ENCODE results near the gene NOL4L. TPM values are rescaled to one million over a fixed set of nuclear protein-coding genes. Genes with fewer than 3 reads are reported as not detected.

Gene NOL4L
- total RNA-seq, 1 experiment from 2014 or later, result 40.9 TPM

- no peak overlapping the region for H3K27ac ChIP-seq
- no peaks in the 10 kb centered on the region for H4K20me1 ChIP-seq (ENCODE audit: insufficient read depth)
- no peaks in the 10 kb centered on the region for H3F3A ChIP-seq (ENCODE audit: insufficient read depth, low read depth)
- H3K4me1 ChIP-seq (replicated peaks; ENCODE audit: insufficient read depth), result peaks cover 8% of the 10 kb centered on the region; the same call in 1 of the 2 replicates
- H3K9me2 ChIP-seq (ENCODE audit: insufficient read depth), result no peaks in the 10 kb centered on the region
- intact Hi-C loops (cut with micrococcal nuclease; ENCODE audit: unreplicated experiment), result loop anchor here (5.0 kb wide), 1 partner anchor 92 kb away; no protein-coding TSS in a partner anchor
- no peak overlapping the region for H3K4me2 ChIP-seq
- BruUV-seq (replicated peaks), result no TSS peak
- H3K9me3 ChIP-seq (ENCODE audit: insufficient read depth, low read depth), result no peaks in the 10 kb centered on the region
- ChIA-PET CTCF (interaction anchor here (0.6 kb wide), 2 partner anchors 104 to 149 kb away, joined by 5 to 9 read pairs; no protein-coding TSS in a partner anchor), POLR2A (ENCODE audit: unreplicated experiment) (interaction anchor here (0.6 to 0.7 kb wide), 2 partner anchors 27 to 106 kb away, joined by 4 to 5 read pairs; no protein-coding TSS in a partner anchor)
- H2AFZ ChIP-seq, result no peak overlapping the region
- no peak for TF ChIP-seq CTCF (conservative IDR thresholded peaks at IDR 0.05)
- no peak for TF ChIP-seq EZH2 (IDR thresholded peaks at IDR 0.05; ENCODE audit: low read depth)
- no peaks in the 10 kb centered on the region for H3K79me2 ChIP-seq (ENCODE audit: low read depth)
- no peak overlapping the region for H3K4me3 ChIP-seq
- no peaks in the 10 kb centered on the region for H3K36me3 ChIP-seq (ENCODE audit: low read depth)
- DNase-seq, result no peak
- no peaks in the 10 kb centered on the region; the same call in 1 of the 2 replicates for H3K27me3 ChIP-seq (ENCODE audit: insufficient read depth, low read depth)
Measured at GRCh38 chr20:32628960-32629530, 43.9 kb upstream of the NOL4L start.

- Histone ChIP-seq H3F3A (ENCODE audit: insufficient read depth, low read depth) (no peaks in the 10 kb centered on the region; the same call in 1 of the 2 replicates), H3K4me2 (0 out of 2 replicates have a peak overlapping the region, but pooled peaks have one; percentile 5), H2AFZ (no peak overlapping the region), H3K4me1 (replicated peaks; ENCODE audit: insufficient read depth) (peaks cover 8% of the 10 kb centered on the region; the same call in 1 of the 2 replicates), H3K36me3 (ENCODE audit: low read depth) (no peaks in the 10 kb centered on the region), H3K27me3 (ENCODE audit: insufficient read depth, low read depth) (no peaks in the 10 kb centered on the region; the same call in 1 of the 2 replicates), H3K4me3 (no peak overlapping the region), H3K27ac (no peak overlapping the region), H4K20me1 (ENCODE audit: insufficient read depth) (no peaks in the 10 kb centered on the region), H3K9me2 (ENCODE audit: insufficient read depth) (no peaks in the 10 kb centered on the region), H3K9me3 (ENCODE audit: insufficient read depth, low read depth) (no peaks in the 10 kb centered on the region), H3K79me2 (ENCODE audit: low read depth) (no peaks in the 10 kb centered on the region)
- TF ChIP-seq CTCF (conservative IDR thresholded peaks at IDR 0.05) (no peak), EZH2 (IDR thresholded peaks at IDR 0.05; ENCODE audit: low read depth) (no peak)
- no TSS peak for BruUV-seq (replicated peaks)
- ChIA-PET POLR2A (ENCODE audit: unreplicated experiment) (no interaction called here), CTCF (no interaction called here)
- intact Hi-C loops (cut with micrococcal nuclease; ENCODE audit: unreplicated experiment), result loop anchor here (5.0 kb wide), 1 partner anchor 90 kb away; no protein-coding TSS in a partner anchor
- DNase-seq, result peak in 1 of 2 experiments; percentile 53
Measured at GRCh38 chr20:32626859-32627636, 41.9 kb upstream of the NOL4L start.

- ChIA-PET POLR2A (ENCODE audit: unreplicated experiment) (no interaction called here), CTCF (no interaction called here)
- Histone ChIP-seq H3K36me3 (ENCODE audit: low read depth) (no peaks in the 10 kb centered on the region), H3K4me2 (no peak overlapping the region), H3K4me1 (replicated peaks; ENCODE audit: insufficient read depth) (peaks cover 8% of the 10 kb centered on the region; the same call in 1 of the 2 replicates), H2AFZ (no peak overlapping the region), H3F3A (ENCODE audit: insufficient read depth, low read depth) (no peaks in the 10 kb centered on the region; the same call in 1 of the 2 replicates), H3K9me3 (ENCODE audit: insufficient read depth, low read depth) (no peaks in the 10 kb centered on the region), H3K9me2 (ENCODE audit: insufficient read depth) (no peaks in the 10 kb centered on the region), H3K4me3 (no peak overlapping the region), H3K27ac (no peak overlapping the region), H4K20me1 (ENCODE audit: insufficient read depth) (no peaks in the 10 kb centered on the region), H3K79me2 (ENCODE audit: low read depth) (no peaks in the 10 kb centered on the region), H3K27me3 (ENCODE audit: insufficient read depth, low read depth) (no peaks in the 10 kb centered on the region; the same call in 1 of the 2 replicates)
- intact Hi-C loops (cut with micrococcal nuclease; ENCODE audit: unreplicated experiment), result loop anchor here (5.0 kb wide), 1 partner anchor 89 kb away; no protein-coding TSS in a partner anchor
- no TSS peak for BruUV-seq (replicated peaks)
- no peak for TF ChIP-seq EZH2 (IDR thresholded peaks at IDR 0.05; ENCODE audit: low read depth)
- TF ChIP-seq CTCF (conservative IDR thresholded peaks at IDR 0.05), result no peak
- DNase-seq, result no peak
Measured at GRCh38 chr20:32626407-32626806, 41.3 kb upstream of the NOL4L start.
